ENCODE results near the gene SPDYC. TPM values are rescaled to one million over a fixed set of nuclear protein-coding genes. Genes with fewer than 3 reads are reported as not detected.

The SPDYC gene
- total and polyA plus RNA-seq, 9 of the 15 experiments (the other 6 are each of a cell fraction or from before 2014, with no cell fraction given): 4.4 to 18.8 (median 9.2) TPM

DNA sequence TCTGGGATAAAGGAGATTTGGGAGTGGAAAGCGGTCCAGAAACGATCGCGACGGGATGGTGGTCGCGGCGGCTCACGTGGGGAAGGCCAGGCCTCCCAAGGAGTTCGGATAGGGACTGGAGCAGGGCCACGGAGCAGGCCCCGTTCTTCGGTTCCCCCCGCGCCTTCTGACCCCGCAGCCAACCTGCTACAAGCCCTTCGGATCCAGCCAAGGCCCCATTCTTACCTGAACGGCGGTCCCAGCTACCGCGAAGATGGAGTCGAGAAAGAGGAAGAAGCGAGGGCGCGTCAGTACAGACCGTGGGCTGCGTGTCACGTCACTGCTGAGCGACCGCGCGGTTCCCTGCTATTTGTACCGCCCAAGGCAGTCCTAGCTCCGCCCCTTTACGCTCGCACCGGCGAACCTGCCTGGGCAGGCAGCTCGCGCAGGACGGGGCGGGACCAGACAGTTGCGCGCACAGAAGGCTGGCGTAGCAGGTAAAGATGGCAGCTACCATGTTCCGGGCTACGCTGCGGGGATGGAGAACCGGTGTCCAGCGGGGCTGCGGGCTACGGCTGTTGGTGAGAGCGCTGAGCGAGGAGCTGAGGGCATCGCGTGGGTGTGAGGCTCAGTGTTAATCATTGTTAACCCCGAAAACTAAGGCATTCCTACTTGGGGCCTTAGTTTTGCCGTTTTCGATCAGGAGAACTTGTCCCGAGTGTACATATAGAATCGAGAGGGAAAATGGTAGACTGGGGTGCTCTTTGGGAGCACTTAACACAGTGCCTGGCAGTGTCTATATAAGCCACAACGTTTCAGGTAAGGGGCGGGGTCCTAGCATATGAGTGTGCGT is 48.0 kb upstream of the SPDYC start, which contains the start of the genes FAU and MRPL49 (continued):
- TF ChIP-seq, protein P1, sequence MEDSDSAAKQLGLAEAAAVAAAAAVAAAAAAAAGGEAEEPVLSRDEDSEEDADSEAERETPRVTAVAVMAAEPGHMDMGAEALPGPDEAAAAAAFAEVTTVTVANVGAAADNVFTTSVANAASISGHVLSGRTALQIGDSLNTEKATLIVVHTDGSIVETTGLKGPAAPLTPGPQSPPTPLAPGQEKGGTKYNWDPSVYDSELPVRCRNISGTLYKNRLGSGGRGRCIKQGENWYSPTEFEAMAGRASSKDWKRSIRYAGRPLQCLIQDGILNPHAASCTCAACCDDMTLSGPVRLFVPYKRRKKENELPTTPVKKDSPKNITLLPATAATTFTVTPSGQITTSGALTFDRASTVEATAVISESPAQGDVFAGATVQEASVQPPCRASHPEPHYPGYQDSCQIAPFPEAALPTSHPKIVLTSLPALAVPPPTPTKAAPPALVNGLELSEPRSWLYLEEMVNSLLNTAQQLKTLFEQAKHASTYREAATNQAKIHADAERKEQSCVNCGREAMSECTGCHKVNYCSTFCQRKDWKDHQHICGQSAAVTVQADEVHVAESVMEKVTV (CRISPR knock-in tag; IDR thresholded peaks at IDR 0.05): no peak
- TF ChIP-seq ZNF316 (IDR thresholded peaks at IDR 0.05) (no peak), CC2D1A (IDR thresholded peaks at IDR 0.05) (no peak), SETDB1 (IDR thresholded peaks at IDR 0.05; ENCODE audit: low read length) (no peak), ZNF431 (CRISPR knock-in tag; IDR thresholded peaks at IDR 0.05) (no peak), PTTG1 (tag; IDR thresholded peaks at IDR 0.05; ENCODE audit: low read depth) (no peak), ZNF668 (CRISPR knock-in tag; IDR thresholded peaks at IDR 0.05) (no peak), NR2C2 (CRISPR knock-in tag; IDR thresholded peaks at IDR 0.05) (peak; percentile 81), NR2C2 (tag; IDR thresholded peaks at IDR 0.05) (peak; percentile 84), ZNF324 (CRISPR knock-in tag; IDR thresholded peaks at IDR 0.05) (no peak), ZNF212 (CRISPR knock-in tag; IDR thresholded peaks at IDR 0.05) (no peak), NELFE (IDR thresholded peaks at IDR 0.05; ENCODE audit: insufficient read depth, insufficient read length) (peak; percentile 43), TCF7 (IDR thresholded peaks at IDR 0.05; ENCODE audit: borderline replicate concordance) (no peak), HLTF (IDR thresholded peaks at IDR 0.05) (0 out of 2 replicates have a peak, but pooled peaks have one; percentile 36), ZNF12 (CRISPR knock-in tag; IDR thresholded peaks at IDR 0.05) (peak; percentile 74; the same call in 1 of the 2 replicates), MCM5 (IDR thresholded peaks at IDR 0.05; ENCODE audit: low read depth) (no peak), ZNF76 (CRISPR knock-in tag; IDR thresholded peaks at IDR 0.05; ENCODE audit: borderline replicate concordance) (no peak), POLR2B (IDR thresholded peaks at IDR 0.05; ENCODE audit: low read depth, partially characterized antibody) (peak; percentile 93), ZNF589 (CRISPR knock-in tag; IDR thresholded peaks at IDR 0.05; ENCODE audit: low read depth) (0 out of 2 replicates have a peak, but pooled peaks have one; percentile 65), TARDBP (IDR thresholded peaks at IDR 0.05) (no peak; the same call in 1 of the 2 replicates), CBX2 (IDR thresholded peaks at IDR 0.05; ENCODE audit: insufficient read depth, low read length, poor library complexity, severe bottlenecking) (no peak)
- TF ChIP-seq, protein P2, sequence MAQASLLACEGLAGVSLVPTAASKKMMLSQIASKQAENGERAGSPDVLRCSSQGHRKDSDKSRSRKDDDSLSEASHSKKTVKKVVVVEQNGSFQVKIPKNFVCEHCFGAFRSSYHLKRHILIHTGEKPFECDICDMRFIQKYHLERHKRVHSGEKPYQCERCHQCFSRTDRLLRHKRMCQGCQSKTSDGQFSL (CRISPR knock-in tag; IDR thresholded peaks at IDR 0.05): no peak
- TF ChIP-seq, protein P2 (tag; IDR thresholded peaks at IDR 0.05): no peak
- TF ChIP-seq, protein P3, sequence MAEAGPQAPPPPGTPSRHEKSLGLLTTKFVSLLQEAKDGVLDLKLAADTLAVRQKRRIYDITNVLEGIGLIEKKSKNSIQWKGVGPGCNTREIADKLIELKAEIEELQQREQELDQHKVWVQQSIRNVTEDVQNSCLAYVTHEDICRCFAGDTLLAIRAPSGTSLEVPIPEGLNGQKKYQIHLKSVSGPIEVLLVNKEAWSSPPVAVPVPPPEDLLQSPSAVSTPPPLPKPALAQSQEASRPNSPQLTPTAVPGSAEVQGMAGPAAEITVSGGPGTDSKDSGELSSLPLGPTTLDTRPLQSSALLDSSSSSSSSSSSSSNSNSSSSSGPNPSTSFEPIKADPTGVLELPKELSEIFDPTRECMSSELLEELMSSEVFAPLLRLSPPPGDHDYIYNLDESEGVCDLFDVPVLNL (CRISPR knock-in tag; IDR thresholded peaks at IDR 0.05; ENCODE audit: low read depth): peak; percentile 81
- TF ChIP-seq, protein P4, sequence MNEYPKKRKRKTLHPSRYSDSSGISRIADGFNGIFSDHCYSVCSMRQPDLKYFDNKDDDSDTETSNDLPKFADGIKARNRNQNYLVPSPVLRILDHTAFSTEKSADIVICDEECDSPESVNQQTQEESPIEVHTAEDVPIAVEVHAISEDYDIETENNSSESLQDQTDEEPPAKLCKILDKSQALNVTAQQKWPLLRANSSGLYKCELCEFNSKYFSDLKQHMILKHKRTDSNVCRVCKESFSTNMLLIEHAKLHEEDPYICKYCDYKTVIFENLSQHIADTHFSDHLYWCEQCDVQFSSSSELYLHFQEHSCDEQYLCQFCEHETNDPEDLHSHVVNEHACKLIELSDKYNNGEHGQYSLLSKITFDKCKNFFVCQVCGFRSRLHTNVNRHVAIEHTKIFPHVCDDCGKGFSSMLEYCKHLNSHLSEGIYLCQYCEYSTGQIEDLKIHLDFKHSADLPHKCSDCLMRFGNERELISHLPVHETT (CRISPR knock-in tag; conservative IDR thresholded peaks at IDR 0.05 in 1 of 2, IDR thresholded peaks at IDR 0.05 in 1 of 2): peak in 1 of 2 experiments; percentile 87; a peak in 2 of 4 replicates
